Activated T-cell treated with anti-CD3 and anti-CD28 coated beads, Interleukin-2, amount 50 U/mL, for 24 hours (primary cell): ENCODE results near the gene PAXX.

Experiments used
- DNase-seq: peaks from one replicate; pipeline ENCODE4 v3.0.0-alpha.2; 2020
- H3K27ac Mint-ChIP-seq: 2 replicates; pipeline ENCODE4 v1.8.0; 2020; ENCODE audit warnings: mild to moderate bottlenecking, mixed read lengths
- H3K27me3 Mint-ChIP-seq: 2 replicates; pipeline ENCODE4 v1.8.0; 2020; ENCODE audit warnings: mixed read lengths
- H3K36me3 Mint-ChIP-seq: 2 replicates; pipeline ENCODE4 v1.8.0; 2020; ENCODE audit warnings: low read depth, mixed read lengths
- H3K4me1 Mint-ChIP-seq: 2 replicates; pipeline ENCODE4 v1.8.0; 2020; ENCODE audit warnings: low read depth, mixed read lengths
- H3K4me3 Mint-ChIP-seq: 2 replicates; pipeline ENCODE4 v1.8.0; 2020; ENCODE audit warnings: mild to moderate bottlenecking, moderate library complexity, mixed read lengths
- H3K9me3 Mint-ChIP-seq: 2 replicates; pipeline ENCODE4 v1.8.0; 2020; ENCODE audit warnings: mixed read lengths

PAXX gene

DNA sequence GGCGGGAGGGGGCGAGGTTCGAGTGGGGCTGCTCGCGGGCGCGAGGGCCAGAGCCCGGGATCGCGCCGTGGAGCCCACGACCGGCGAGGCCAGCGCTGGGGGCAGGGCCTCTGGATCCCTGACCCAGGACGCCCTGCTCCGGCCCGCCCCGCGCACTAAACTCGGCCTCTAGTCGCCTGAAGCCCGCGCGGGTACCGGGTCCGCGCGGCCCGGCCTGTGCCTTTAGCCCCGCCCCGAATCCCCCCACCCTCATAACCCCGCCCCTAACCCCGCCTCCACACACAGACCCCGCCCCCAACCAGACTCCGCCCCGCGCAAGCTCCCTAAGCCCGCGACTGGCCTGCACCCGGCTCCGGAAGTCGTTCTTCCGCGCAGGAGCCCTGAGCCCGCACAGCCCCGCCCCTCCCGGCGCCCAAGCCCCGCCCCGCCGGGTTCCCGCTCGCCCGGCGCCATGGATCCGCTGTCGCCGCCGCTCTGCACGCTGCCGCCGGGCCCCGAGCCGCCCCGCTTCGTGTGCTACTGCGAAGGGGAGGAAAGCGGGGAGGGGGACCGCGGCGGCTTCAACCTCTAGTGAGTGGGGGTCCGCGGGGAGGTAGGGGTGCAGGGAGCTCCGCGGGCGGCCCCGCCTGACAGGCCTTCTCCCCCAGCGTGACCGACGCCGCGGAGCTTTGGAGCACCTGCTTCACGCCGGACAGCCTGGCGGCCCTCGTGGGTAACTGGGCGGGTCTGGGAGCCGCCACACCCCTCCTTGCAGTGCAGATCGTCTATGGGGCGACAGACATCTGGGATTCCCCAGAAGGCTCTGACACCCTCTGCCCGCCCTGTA lies at the start of gene PAXX:
PAXX (plus strand) TSS at position 430 of the 826 bp plus-strand sequence; CDS start at position 452, 22 bp downstream.
- peak; percentile 97 for DNase-seq
- Mint-ChIP-seq H3K36me3 (peaks cover 19% of the 10 kb centered on the region), H3K27ac (peak within 1 kb of the TSS; percentile 87), H3K27me3 (peaks cover 3% of the 10 kb centered on the region), H3K9me3 (no peaks in the 10 kb centered on the region), H3K4me3 (peak within 1 kb of the TSS; percentile 87), H3K4me1 (peaks cover 26% of the 10 kb centered on the region)

GRCh38 chr9:136942881-136943230 lies 49.4 kb upstream of the PAXX start:
- Mint-ChIP-seq H3K36me3 (peaks cover 54% of the 10 kb centered on the region), H3K27ac (peak overlapping the region; percentile 71), H3K4me1 (peaks cover 17% of the 10 kb centered on the region), H3K9me3 (no peaks in the 10 kb centered on the region), H3K4me3 (peak overlapping the region; percentile 82), H3K27me3 (no peaks in the 10 kb centered on the region)
- no peak for DNase-seq

GRCh38 chr9:136943291-136944211 lies 48.7 kb upstream of the PAXX start:
- Mint-ChIP-seq H3K36me3 (peaks cover 49% of the 10 kb centered on the region), H3K9me3 (no peaks in the 10 kb centered on the region), H3K4me1 (peaks cover 19% of the 10 kb centered on the region), H3K27me3 (no peaks in the 10 kb centered on the region), H3K27ac (peak overlapping the region; percentile 86), H3K4me3 (peak overlapping the region; percentile 82)
- peak; percentile 71 for DNase-seq

GRCh38 chr9:136944212-136944518 lies 48.1 kb upstream of the PAXX start:
- DNase-seq, result no peak
- Mint-ChIP-seq H3K36me3 (peaks cover 43% of the 10 kb centered on the region), H3K4me1 (peaks cover 19% of the 10 kb centered on the region), H3K9me3 (no peaks in the 10 kb centered on the region), H3K27me3 (no peaks in the 10 kb centered on the region), H3K27ac (peak overlapping the region; percentile 86), H3K4me3 (peak overlapping the region; percentile 82)

- Mint-ChIP-seq H3K9me3 (no peaks in the 10 kb centered on the region), H3K4me1 (peaks cover 22% of the 10 kb centered on the region), H3K4me3 (peak within 1 kb of the TSS; percentile 82), H3K36me3 (peaks cover 37% of the 10 kb centered on the region), H3K27ac (peak within 1 kb of the TSS; percentile 86), H3K27me3 (no peaks in the 10 kb centered on the region)
- DNase-seq, result peak; percentile 98
Measured at GRCh38 chr9:136944519-136945332, 47.5 kb upstream of the PAXX start, which contains the start of the genes C8G and FBXW5. Gene C8G (plus strand): TSS chr9:136945243. CDS start chr9:136945321, 78 bp downstream. Gene FBXW5 (minus strand): TSS chr9:136944738. CDS start chr9:136944083, 655 bp downstream.

GRCh38 chr9:136945333-136946227 lies 46.6 kb upstream of the PAXX start:
- H3K27me3 Mint-ChIP-seq, result no peaks in the 10 kb centered on the region
- H3K4me1 Mint-ChIP-seq, result peaks cover 28% of the 10 kb centered on the region
- H3K36me3 Mint-ChIP-seq, result peaks cover 30% of the 10 kb centered on the region
- no peaks in the 10 kb centered on the region for H3K9me3 Mint-ChIP-seq
- DNase-seq, result no peak
- no peak overlapping the region for H3K4me3 Mint-ChIP-seq
- H3K27ac Mint-ChIP-seq, result no peak overlapping the region

- H3K4me1 Mint-ChIP-seq, result peaks cover 28% of the 10 kb centered on the region
- no peak for DNase-seq
- H3K4me3 Mint-ChIP-seq, result no peak overlapping the region
- no peak overlapping the region for H3K27ac Mint-ChIP-seq
- H3K27me3 Mint-ChIP-seq, result no peaks in the 10 kb centered on the region
- H3K9me3 Mint-ChIP-seq, result no peaks in the 10 kb centered on the region
- H3K36me3 Mint-ChIP-seq, result peaks cover 21% of the 10 kb centered on the region
Measured at GRCh38 chr9:136946228-136947027, 45.8 kb upstream of the PAXX start.

GRCh38 chr9:136947028-136947891 lies 45.0 kb upstream of the PAXX start:
- Mint-ChIP-seq H3K4me1 (peaks cover 27% of the 10 kb centered on the region), H3K4me3 (no peak overlapping the region)

GRCh38 chr9:136947955-136948510 lies 44.2 kb upstream of the PAXX start:
- Mint-ChIP-seq H3K27me3 (no peaks in the 10 kb centered on the region), H3K27ac (no peak overlapping the region), H3K4me3 (peak overlapping the region; percentile 81), H3K4me1 (peaks cover 23% of the 10 kb centered on the region), H3K9me3 (no peaks in the 10 kb centered on the region), H3K36me3 (peaks cover 6% of the 10 kb centered on the region)
- DNase-seq, result no peak

More at GRCh38 chr9:136947028-136947891, 45.0 kb upstream of the PAXX start:
- Mint-ChIP-seq H3K9me3 (no peaks in the 10 kb centered on the region), H3K27ac (peak overlapping the region; percentile 68), H3K36me3 (peaks cover 13% of the 10 kb centered on the region), H3K27me3 (no peaks in the 10 kb centered on the region)
- no peak for DNase-seq

- Mint-ChIP-seq H3K4me1 (peaks cover 20% of the 10 kb centered on the region), H3K27me3 (no peaks in the 10 kb centered on the region), H3K27ac (peak overlapping the region; percentile 88), H3K9me3 (no peaks in the 10 kb centered on the region), H3K36me3 (no peaks in the 10 kb centered on the region), H3K4me3 (peak overlapping the region; percentile 81)
- no peak for DNase-seq
Measured at GRCh38 chr9:136949239-136949816, 42.9 kb upstream of the PAXX start.

DNA sequence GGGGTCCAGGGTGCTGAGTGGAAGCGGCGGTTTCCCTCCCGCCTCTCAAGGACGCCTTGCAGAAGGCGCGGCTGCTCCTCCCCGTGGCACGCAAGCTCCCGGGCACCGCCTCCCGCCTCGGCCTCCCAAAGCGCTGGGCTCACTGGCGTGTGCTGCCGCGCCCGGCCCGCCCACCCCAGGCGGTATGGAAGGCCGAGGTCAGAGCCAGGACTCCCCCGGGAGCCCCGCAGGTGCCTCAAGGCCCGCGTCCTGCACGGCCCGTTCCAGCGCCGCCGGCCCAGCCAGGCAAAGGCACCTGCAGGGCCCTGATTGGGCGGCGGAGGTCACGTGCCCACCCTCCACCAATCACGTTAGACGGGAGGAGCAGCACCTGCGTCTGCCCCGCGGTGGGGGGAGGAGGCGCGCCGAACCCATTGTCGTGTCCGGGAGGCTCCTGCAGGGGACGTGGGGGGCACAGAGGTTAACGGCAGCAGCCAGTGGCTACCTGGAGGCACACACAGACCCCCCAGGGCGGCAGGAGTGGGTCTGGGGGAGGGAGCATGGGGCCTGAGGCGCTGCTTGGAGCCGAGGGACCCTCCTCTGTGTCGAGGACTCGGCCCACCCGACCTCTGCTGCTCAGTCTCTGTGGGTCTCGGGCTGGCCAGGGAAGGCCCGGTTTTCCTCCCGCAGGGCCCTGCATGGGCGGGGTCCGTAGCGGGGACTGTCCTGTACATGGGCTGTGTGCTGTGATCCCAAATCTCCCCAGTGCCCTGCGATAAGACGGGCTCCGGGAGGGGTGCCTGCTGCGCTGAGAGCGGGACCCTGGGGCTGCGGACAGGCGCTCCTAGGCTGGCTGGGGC lies 42.2 kb upstream of the PAXX start:
- Mint-ChIP-seq H3K36me3 (no peaks in the 10 kb centered on the region), H3K27me3 (no peaks in the 10 kb centered on the region), H3K9me3 (no peaks in the 10 kb centered on the region), H3K4me3 (peak overlapping the region; percentile 81), H3K27ac (peak overlapping the region; percentile 88), H3K4me1 (peaks cover 16% of the 10 kb centered on the region)
- peak; percentile 98 for DNase-seq
